HG03095 (cell line): ENCODE results near the gene MUC3A.

Experiments used
- ATAC-seq: cut with Tn5 transposase; IDR thresholded peaks from one replicate; pipeline ENCODE4 v1.9.1; 2021; ENCODE audit warnings: moderate library complexity; ENCODE audit not compliant: unreplicated experiment

Gene MUC3A

GRCh38 chr7:100943693-100944092 is 5.6 kb upstream of the MUC3A start:
- ATAC-seq: no peak

- no peak for ATAC-seq
Measured at GRCh38 chr7:100944138-100944537, 5.2 kb upstream of the MUC3A start.

- ATAC-seq: no peak
Measured at GRCh38 chr7:100946111-100946510, 3.2 kb upstream of the MUC3A start.

GRCh38 chr7:100946766-100947365 is 2.5 kb upstream of the MUC3A start:
- ATAC-seq: no peak

GRCh38 chr7:100947792-100948191 is 1.5 kb upstream of the MUC3A start:
- ATAC-seq: no peak

- ATAC-seq: no peak
Measured at GRCh38 chr7:100949933-100950443, 654 bp downstream of the MUC3A start.

GRCh38 chr7:100951172-100951571 is 1.8 kb downstream of the MUC3A start:
- no peak for ATAC-seq

GRCh38 chr7:100951888-100952560 is 2.7 kb downstream of the MUC3A start:
- ATAC-seq: no peak

- ATAC-seq: no peak
Measured at GRCh38 chr7:100952641-100953040, 3.3 kb downstream of the MUC3A start.

GRCh38 chr7:100957832-100958421 is 8.6 kb downstream of the MUC3A start:
- no peak for ATAC-seq

GRCh38 chr7:100959894-100960293 is 10.6 kb downstream of the MUC3A start:
- ATAC-seq: no peak

GRCh38 chr7:100962537-100962936 is 13.2 kb downstream of the MUC3A start:
- no peak for ATAC-seq

GRCh38 chr7:100963386-100963785 is 14.1 kb downstream of the MUC3A start:
- no peak for ATAC-seq

GRCh38 chr7:100963874-100964273 is 14.5 kb downstream of the MUC3A start:
- ATAC-seq: no peak

- ATAC-seq: no peak
Measured at GRCh38 chr7:100964630-100965029, 15.3 kb downstream of the MUC3A start.

- ATAC-seq: no peak
Measured at GRCh38 chr7:100965045-100965722, 15.8 kb downstream of the MUC3A start.

GRCh38 chr7:100965723-100966541 is 16.6 kb downstream of the MUC3A start:
- ATAC-seq: no peak

GRCh38 chr7:100966542-100967291 is 17.4 kb downstream of the MUC3A start:
- ATAC-seq: no peak

- ATAC-seq: no peak
Measured at GRCh38 chr7:100967292-100967863, 18.0 kb downstream of the MUC3A start.

GRCh38 chr7:100968031-100968430 is 18.7 kb downstream of the MUC3A start:
- ATAC-seq: no peak
